ENCODE data around the gene EPB41L4B. TPM values are rescaled to one million over a fixed set of nuclear protein-coding genes. Genes with fewer than 3 reads are reported as not detected.
"Not testable (repeated sequence)": the region's sequence is repeated elsewhere in the genome, so short reads cannot be mapped to it uniquely, and the experiment has no call there.

EPB41L4B gene
- total and polyA plus RNA-seq, 2 experiments from 2014 or later, result 11.0 to 32.2 TPM

- TF ChIP-seq ZNF462 (CRISPR knock-in tag; IDR thresholded peaks at IDR 0.05), result no peak
Observed at GRCh38 chr9:109224751-109225150, 96.1 kb downstream of the EPB41L4B start (continued).

- not testable (repeated sequence) for H4K20me1 ChIP-seq (replicated peaks; ENCODE audit: insufficient read depth); H3K9me2 ChIP-seq (ENCODE audit: insufficient read depth); H3K27me3 Mint-ChIP-seq (ENCODE audit: insufficient read depth, low read depth, poor library complexity); ATAC-seq; H3K4me3 ChIP-seq; H3K36me3 Mint-ChIP-seq (ENCODE audit: low read depth); H3K27ac ChIP-seq (ENCODE audit: low read depth); DNase-seq (ENCODE audit: low spot score); H3K4me1 ChIP-seq (ENCODE audit: insufficient read depth); H3K4me3 Mint-ChIP-seq; H3K9me3 Mint-ChIP-seq; H3K4me2 ChIP-seq; H3K79me2 ChIP-seq (replicated peaks; ENCODE audit: insufficient read depth); H3K4me1 Mint-ChIP-seq; H3F3A ChIP-seq (replicated peaks; ENCODE audit: low read depth); H3K36me3 ChIP-seq (ENCODE audit: insufficient read depth); H3K27me3 ChIP-seq (ENCODE audit: insufficient read depth); H3K27ac Mint-ChIP-seq
- peak overlapping the region; percentile 84; the same call in 1 of the 2 replicates for H2AFZ ChIP-seq
Observed at GRCh38 chr9:109218242-109218641, 102.6 kb downstream of the EPB41L4B start.

- Mint-ChIP-seq H3K4me3 (no peak overlapping the region), H3K27me3 (ENCODE audit: insufficient read depth, low read depth, poor library complexity) (peaks cover 9% of the 10 kb centered on the region), H3K36me3 (ENCODE audit: low read depth) (no peaks in the 10 kb centered on the region), H3K27ac (no peak overlapping the region), H3K4me1 (no peaks in the 10 kb centered on the region; the same call in 2 of the 3 replicates), H3K9me3 (no peaks in the 10 kb centered on the region)
- no peaks in the 10 kb centered on the region for H3K4me1 ChIP-seq (ENCODE audit: insufficient read depth)
- H3K27me3 ChIP-seq (ENCODE audit: insufficient read depth), result no peaks in the 10 kb centered on the region
- H2AFZ ChIP-seq, result no peak overlapping the region
- H3K27ac ChIP-seq (ENCODE audit: low read depth), result no peak overlapping the region
- H3F3A ChIP-seq (replicated peaks; ENCODE audit: low read depth), result no peaks in the 10 kb centered on the region
- H3K4me3 ChIP-seq, result no peak overlapping the region
- no peaks in the 10 kb centered on the region for H3K9me2 ChIP-seq (ENCODE audit: insufficient read depth)
- no peaks in the 10 kb centered on the region for H4K20me1 ChIP-seq (replicated peaks; ENCODE audit: insufficient read depth)
- H3K4me2 ChIP-seq, result no peak overlapping the region
- H3K79me2 ChIP-seq (replicated peaks; ENCODE audit: insufficient read depth), result no peaks in the 10 kb centered on the region
- ATAC-seq (no peak), DNase-seq (ENCODE audit: low spot score) (no peak)
- no peaks in the 10 kb centered on the region for H3K36me3 ChIP-seq (ENCODE audit: insufficient read depth)
- TF ChIP-seq REST (IDR thresholded peaks at IDR 0.05; ENCODE audit: unreplicated experiment) (no peak), JUNB (IDR thresholded peaks at IDR 0.05; ENCODE audit: unreplicated experiment) (no peak), EZH2 (IDR thresholded peaks at IDR 0.05; ENCODE audit: low read depth, unreplicated experiment) (no peak), CTCF (conservative IDR thresholded peaks at IDR 0.05; ENCODE audit: low read depth in 2 of 2) (no peak), ZNF331 (CRISPR knock-in tag; IDR thresholded peaks at IDR 0.05; ENCODE audit: low read depth) (no peak), POLR2AphosphoS5 (IDR thresholded peaks at IDR 0.05; ENCODE audit: low read depth) (no peak), EZH2phosphoT487 (IDR thresholded peaks at IDR 0.05; ENCODE audit: unreplicated experiment) (no peak), ZNF114 (CRISPR knock-in tag; IDR thresholded peaks at IDR 0.05) (no peak), CREB1 (CRISPR knock-in tag; IDR thresholded peaks at IDR 0.05; ENCODE audit: low read depth) (no peak)
Observed at GRCh38 chr9:109214414-109214813, 106.4 kb downstream of the EPB41L4B start.
